Endothelial cell (in vitro differentiated cells): Measurements from ENCODE around the gene JAZF1. TPM values are rescaled to one million over a fixed set of nuclear protein-coding genes. Genes with fewer than 3 reads are reported as not detected.

Source experiments
- DNase-seq: peaks from one replicate; pipeline ENCODE4 v3.0.0; 2021; ENCODE audit warnings: low spot score
- H3K27ac Mint-ChIP-seq: one replicate; pipeline ENCODE4 v1.8.0; 2021; ENCODE audit warnings: mixed read lengths, inconsistent platforms; ENCODE audit not compliant: unreplicated experiment
- H3K27me3 Mint-ChIP-seq: one replicate; pipeline ENCODE4 v1.8.0; 2021; ENCODE audit warnings: mild to moderate bottlenecking, moderate library complexity, mixed read lengths, inconsistent platforms; ENCODE audit not compliant: unreplicated experiment
- H3K36me3 Mint-ChIP-seq: one replicate; pipeline ENCODE4 v1.8.0; 2021; ENCODE audit warnings: mild to moderate bottlenecking, low read depth, mixed read lengths, inconsistent platforms; ENCODE audit not compliant: unreplicated experiment
- H3K4me1 Mint-ChIP-seq: one replicate; pipeline ENCODE4 v1.8.0; 2021; ENCODE audit warnings: mild to moderate bottlenecking, mixed read lengths, inconsistent platforms; ENCODE audit not compliant: unreplicated experiment
- H3K4me3 Mint-ChIP-seq: one replicate; pipeline ENCODE4 v1.8.0; 2021; ENCODE audit warnings: mild to moderate bottlenecking, mixed read lengths, inconsistent platforms; ENCODE audit not compliant: unreplicated experiment
- H3K9me3 Mint-ChIP-seq: one replicate; pipeline ENCODE4 v1.8.0; 2021; ENCODE audit warnings: mixed read lengths, inconsistent platforms; ENCODE audit not compliant: unreplicated experiment
- CTCF ChIP-seq: fragments of 200-600 bp; sonication (generic); IDR thresholded peaks from one replicate; pipeline ENCODE4 v1.5.0; 2021; ENCODE audit warnings: antibody characterized with exemption; ENCODE audit not compliant: unreplicated experiment
- total RNA-seq: library from RNA; stranded (reverse); fragmentation: NEBNext Ultra II Directional; extraction: Animal tissue kit (Norgen Biotek cat#: 25700); gene quantifications from one replicate; pipeline ENCODE4 v1.2.1, GENCODE V29; 2021; ENCODE audit not compliant: unreplicated experiment

JAZF1 gene
- total RNA-seq, 1 donor from 2014 or later = 8.5 TPM

GRCh38 chr7:28070297-28071055 is 110.1 kb downstream of the JAZF1 start:
- H3K9me3 Mint-ChIP-seq = no peaks in the 10 kb centered on the region
- no peak for TF ChIP-seq CTCF
- peaks cover 2% of the 10 kb centered on the region for H3K27me3 Mint-ChIP-seq
- H3K4me1 Mint-ChIP-seq = no peaks in the 10 kb centered on the region
- no peak overlapping the region for H3K4me3 Mint-ChIP-seq
- DNase-seq = no peak
- H3K36me3 Mint-ChIP-seq = no peaks in the 10 kb centered on the region
- no peak overlapping the region for H3K27ac Mint-ChIP-seq

GRCh38 chr7:28069807-28070206 is 110.8 kb downstream of the JAZF1 start:
- Mint-ChIP-seq H3K4me3 (no peak overlapping the region), H3K4me1 (no peaks in the 10 kb centered on the region), H3K27ac (no peak overlapping the region), H3K36me3 (no peaks in the 10 kb centered on the region), H3K27me3 (peaks cover 2% of the 10 kb centered on the region), H3K9me3 (no peaks in the 10 kb centered on the region)
- no peak for DNase-seq
- no peak for TF ChIP-seq CTCF

GRCh38 chr7:28069388-28069787 is 111.2 kb downstream of the JAZF1 start:
- Mint-ChIP-seq H3K27ac (no peak overlapping the region), H3K9me3 (no peaks in the 10 kb centered on the region), H3K36me3 (no peaks in the 10 kb centered on the region), H3K4me1 (no peaks in the 10 kb centered on the region), H3K27me3 (peaks cover 2% of the 10 kb centered on the region), H3K4me3 (no peak overlapping the region)
- DNase-seq = no peak
- no peak for TF ChIP-seq CTCF

- Mint-ChIP-seq H3K27ac (no peak overlapping the region), H3K4me1 (no peaks in the 10 kb centered on the region), H3K9me3 (no peaks in the 10 kb centered on the region), H3K4me3 (no peak overlapping the region), H3K27me3 (peaks cover 2% of the 10 kb centered on the region), H3K36me3 (no peaks in the 10 kb centered on the region)
- TF ChIP-seq CTCF = no peak
- no peak for DNase-seq
Observed at GRCh38 chr7:28068811-28069216, 111.8 kb downstream of the JAZF1 start.

- no peaks in the 10 kb centered on the region for H3K9me3 Mint-ChIP-seq
- TF ChIP-seq CTCF = no peak
- no peaks in the 10 kb centered on the region for H3K36me3 Mint-ChIP-seq
- no peak overlapping the region for H3K4me3 Mint-ChIP-seq
- peaks cover 7% of the 10 kb centered on the region for H3K4me1 Mint-ChIP-seq
- H3K27ac Mint-ChIP-seq = no peak overlapping the region
- no peak for DNase-seq
- H3K27me3 Mint-ChIP-seq = peaks cover 2% of the 10 kb centered on the region
Observed at GRCh38 chr7:28067171-28067570, 113.4 kb downstream of the JAZF1 start.
